OCI-LY1 (cell line): ENCODE measurements around the gene SS18L1.

ENCODE experiments used
- EZH2 ChIP-seq: fragments of 200-600 bp; sonication (generic), shearing (Covaris generic); IDR thresholded peaks from 2 replicates; pipeline ENCODE4 v1.8.0; 2017; ENCODE audit warnings: borderline replicate concordance, mixed run types, mild to moderate bottlenecking, antibody characterized with exemption, low read length, moderate library complexity, mixed read lengths
- TF ChIP-seq, protein P1 (sequence below): fragments of 200-600 bp; sonication (generic), shearing (Covaris generic); IDR thresholded peaks from 2 replicates; pipeline ENCODE4 v1.5.1; 2017; ENCODE audit warnings: mild to moderate bottlenecking, antibody characterized with exemption, low read length, moderate library complexity, mixed read lengths

DNA sequence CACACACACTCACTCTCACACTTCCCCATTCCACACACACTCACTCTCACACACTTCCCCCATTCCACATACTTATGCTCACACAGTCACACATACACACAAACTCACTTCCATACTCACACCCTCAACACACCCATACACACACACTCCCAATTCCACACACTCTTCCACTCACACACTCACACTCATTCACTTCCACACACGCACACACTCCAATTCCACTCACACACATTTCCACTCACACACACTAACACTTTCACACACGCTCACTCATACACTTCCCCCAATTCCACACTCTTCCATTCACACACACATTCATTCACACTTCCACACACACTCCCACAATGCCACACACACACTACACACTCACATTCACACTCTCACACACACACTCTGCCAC lies 86.7 kb downstream of the SS18L1 start:
- TF ChIP-seq, protein P1, sequence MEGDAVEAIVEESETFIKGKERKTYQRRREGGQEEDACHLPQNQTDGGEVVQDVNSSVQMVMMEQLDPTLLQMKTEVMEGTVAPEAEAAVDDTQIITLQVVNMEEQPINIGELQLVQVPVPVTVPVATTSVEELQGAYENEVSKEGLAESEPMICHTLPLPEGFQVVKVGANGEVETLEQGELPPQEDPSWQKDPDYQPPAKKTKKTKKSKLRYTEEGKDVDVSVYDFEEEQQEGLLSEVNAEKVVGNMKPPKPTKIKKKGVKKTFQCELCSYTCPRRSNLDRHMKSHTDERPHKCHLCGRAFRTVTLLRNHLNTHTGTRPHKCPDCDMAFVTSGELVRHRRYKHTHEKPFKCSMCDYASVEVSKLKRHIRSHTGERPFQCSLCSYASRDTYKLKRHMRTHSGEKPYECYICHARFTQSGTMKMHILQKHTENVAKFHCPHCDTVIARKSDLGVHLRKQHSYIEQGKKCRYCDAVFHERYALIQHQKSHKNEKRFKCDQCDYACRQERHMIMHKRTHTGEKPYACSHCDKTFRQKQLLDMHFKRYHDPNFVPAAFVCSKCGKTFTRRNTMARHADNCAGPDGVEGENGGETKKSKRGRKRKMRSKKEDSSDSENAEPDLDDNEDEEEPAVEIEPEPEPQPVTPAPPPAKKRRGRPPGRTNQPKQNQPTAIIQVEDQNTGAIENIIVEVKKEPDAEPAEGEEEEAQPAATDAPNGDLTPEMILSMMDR: no peak
- no peak for TF ChIP-seq EZH2
